ENCODE measurements around the gene NSFL1C. TPM values are rescaled to one million over a fixed set of nuclear protein-coding genes. Genes with fewer than 3 reads are reported as not detected.

NSFL1C gene
- total RNA-seq, 2 experiments from 2014 or later, result 40.2 to 80.0 TPM

- DNase-seq (ENCODE audit: low spot score), result peak; percentile 92
- POLR2A ChIA-PET, result interaction anchor here (0.6 to 1.2 kb wide), 4 partner anchors 10 to 315 kb away, joined by 3 to 4 read pairs (median 4); no protein-coding TSS in a partner anchor
- CTCF ChIA-PET (ENCODE audit: unreplicated experiment), result interaction anchor here (0.6 to 1.5 kb wide), 2 partner anchors 16 to 34 kb away, joined by 3 to 4 read pairs; no protein-coding TSS in a partner anchor
- no peaks in the 10 kb centered on the region for H3K79me2 ChIP-seq (ENCODE audit: insufficient read depth, low read depth, low read length)
- peaks cover 15% of the 10 kb centered on the region for H3K36me3 ChIP-seq (ENCODE audit: insufficient read depth, low read length)
- no peaks in the 10 kb centered on the region; the same call in 1 of the 2 replicates for H3K9me3 ChIP-seq (ENCODE audit: low read length)
- intact Hi-C loops (cut with micrococcal nuclease; ENCODE audit: unreplicated experiment), result no loop called here
- H4K20me1 ChIP-seq (ENCODE audit: insufficient read depth, low read length), result no peaks in the 10 kb centered on the region
- no peaks in the 10 kb centered on the region for H3K9me2 ChIP-seq (ENCODE audit: insufficient read depth, low read length)
- peak overlapping the region; percentile 61 for H3K4me2 ChIP-seq (ENCODE audit: low read length)
- no TSS peak for BruUV-seq (replicated peaks)
- peak overlapping the region; percentile 74 for H3K27ac ChIP-seq (ENCODE audit: low read depth, low read length, poor library complexity, severe bottlenecking)
- peak overlapping the region; percentile 40 for H3K4me3 ChIP-seq (ENCODE audit: low read depth, low read length, poor library complexity, severe bottlenecking)
- TF ChIP-seq EZH2phosphoT487 (IDR thresholded peaks at IDR 0.05; ENCODE audit: borderline replicate concordance, low read depth, low read length) (no peak), CTCF (conservative IDR thresholded peaks at IDR 0.05; ENCODE audit: low read length) (no peak)
- peak overlapping the region; percentile 30; the same call in 1 of the 2 replicates for H2AFZ ChIP-seq (ENCODE audit: low read length)
- peaks cover 34% of the 10 kb centered on the region for H3K4me1 ChIP-seq (ENCODE audit: insufficient read depth, low read length, poor library complexity, severe bottlenecking)
These were observed 31.9 kb downstream of the NSFL1C start for GRCh38 chr20:1434571-1435336.

- no peak for TF ChIP-seq EZH2phosphoT487 (IDR thresholded peaks at IDR 0.05; ENCODE audit: borderline replicate concordance, low read depth, low read length)
- TF ChIP-seq CTCF (conservative IDR thresholded peaks at IDR 0.05; ENCODE audit: low read length), result no peak
- intact Hi-C loops (cut with micrococcal nuclease; ENCODE audit: unreplicated experiment), result no loop called here
- Histone ChIP-seq H3K4me2 (ENCODE audit: low read length) (no peak overlapping the region), H3K27ac (ENCODE audit: low read depth, low read length, poor library complexity, severe bottlenecking) (no peak overlapping the region), H3K9me3 (ENCODE audit: low read length) (no peaks in the 10 kb centered on the region; the same call in 1 of the 2 replicates), H3K4me3 (ENCODE audit: low read depth, low read length, poor library complexity, severe bottlenecking) (no peak overlapping the region), H3K36me3 (ENCODE audit: insufficient read depth, low read length) (peaks cover 13% of the 10 kb centered on the region), H4K20me1 (ENCODE audit: insufficient read depth, low read length) (no peaks in the 10 kb centered on the region), H3K4me1 (ENCODE audit: insufficient read depth, low read length, poor library complexity, severe bottlenecking) (peaks cover 34% of the 10 kb centered on the region), H3K79me2 (ENCODE audit: insufficient read depth, low read depth, low read length) (no peaks in the 10 kb centered on the region), H3K9me2 (ENCODE audit: insufficient read depth, low read length) (no peaks in the 10 kb centered on the region), H2AFZ (ENCODE audit: low read length) (no peak overlapping the region)
- ChIA-PET POLR2A (no interaction called here), CTCF (ENCODE audit: unreplicated experiment) (no interaction called here)
- BruUV-seq (replicated peaks), result no TSS peak
- DNase-seq (ENCODE audit: low spot score), result peak; percentile 10
These were observed 35.5 kb downstream of the NSFL1C start for GRCh38 chr20:1431158-1431557.

GRCh38 chr20:1430004-1430451, 36.6 kb downstream of the NSFL1C start:
- TF ChIP-seq EZH2phosphoT487 (IDR thresholded peaks at IDR 0.05; ENCODE audit: borderline replicate concordance, low read depth, low read length) (no peak), CTCF (conservative IDR thresholded peaks at IDR 0.05; ENCODE audit: low read length) (no peak)
- ChIA-PET CTCF (ENCODE audit: unreplicated experiment) (no interaction called here), POLR2A (no interaction called here)
- Histone ChIP-seq H3K27ac (ENCODE audit: low read depth, low read length, poor library complexity, severe bottlenecking) (no peak overlapping the region), H4K20me1 (ENCODE audit: insufficient read depth, low read length) (no peaks in the 10 kb centered on the region), H3K9me2 (ENCODE audit: insufficient read depth, low read length) (no peaks in the 10 kb centered on the region), H3K9me3 (ENCODE audit: low read length) (no peaks in the 10 kb centered on the region; the same call in 1 of the 2 replicates), H3K36me3 (ENCODE audit: insufficient read depth, low read length) (peaks cover 5% of the 10 kb centered on the region; the same call in 1 of the 2 replicates), H3K4me1 (ENCODE audit: insufficient read depth, low read length, poor library complexity, severe bottlenecking) (peaks cover 24% of the 10 kb centered on the region), H3K79me2 (ENCODE audit: insufficient read depth, low read depth, low read length) (no peaks in the 10 kb centered on the region), H3K4me2 (ENCODE audit: low read length) (no peak overlapping the region), H3K4me3 (ENCODE audit: low read depth, low read length, poor library complexity, severe bottlenecking) (no peak overlapping the region), H2AFZ (ENCODE audit: low read length) (no peak overlapping the region)
- no peak for DNase-seq (ENCODE audit: low spot score)
- intact Hi-C loops (cut with micrococcal nuclease; ENCODE audit: unreplicated experiment), result no loop called here
- BruUV-seq (replicated peaks), result no TSS peak

Measured in OCI-LY7 (cell line).